Cardiac atrium fibroblast (primary cell): ENCODE data around the gene STK36. TPM values are rescaled to one million over a fixed set of nuclear protein-coding genes. Genes with fewer than 3 reads are reported as not detected.

ENCODE experiments used
- total RNA-seq: library from RNA; depleted of rRNA; stranded (reverse); fragments of >200 nt; gene quantifications from 2 replicates; pipeline ENCODE4 v1.2.3, GENCODE V29; 2015

STK36 gene
- 20.1 and 21.7 TPM in 2 replicates for total RNA-seq

GRCh38 chr2:218671654-218672566 lies at the start of gene STK36, which contains the start of gene RNF25:
Gene STK36, plus strand, starts transcription at chr2:218672086. Its CDS starts 744 bp downstream, at chr2:218672830.
Gene RNF25, minus strand, starts transcription at chr2:218672002. Its CDS starts 32 bp downstream, at chr2:218671970.

GRCh38 chr2:218659258-218659987 lies 12.5 kb upstream of the STK36 start, which contains the start of the genes BCS1L and ZNF142:
Gene BCS1L, plus strand, starts transcription at chr2:218659683. Its CDS starts 1,305 bp downstream, at chr2:218660988.
Gene ZNF142, minus strand, starts transcription at chr2:218659623. Its CDS starts 3,194 bp downstream, at chr2:218656429.

GRCh38 chr2:218710687-218711549 lies 39.0 kb downstream of the STK36 start, which contains the start of gene TTLL4:
Gene TTLL4, plus strand, starts transcription at chr2:218710835. Its CDS starts 26,842 bp downstream, at chr2:218737677.

Other genes with a start within 250 kb of the STK36 start
- 4.2 and 6.5 TPM in 2 replicates for gene USP37, start 103.7 kb upstream of the STK36 start, total RNA-seq
- gene CNOT9, start 103.2 kb upstream of the STK36 start, total RNA-seq: 38.5 and 49.6 TPM in 2 replicates
- 0.49 and 1.3 TPM in 2 replicates for gene PLCD4, start 64.2 kb upstream of the STK36 start, total RNA-seq
- 4.9 and 7.9 TPM in 2 replicates for gene ZNF142, start 12.5 kb upstream of the STK36 start, total RNA-seq
- 19.8 and 27.3 TPM in 2 replicates for gene BCS1L, start 12.4 kb upstream of the STK36 start, total RNA-seq
- 14.4 and 26.9 TPM in 2 replicates for gene RNF25, start 84 bp upstream of the STK36 start, total RNA-seq
- gene TTLL4, start 38.7 kb downstream of the STK36 start, total RNA-seq: 9.9 and 43.9 TPM in 2 replicates
- 2.7 and 2.9 TPM in 2 replicates for gene CYP27A1, start 110.1 kb downstream of the STK36 start, total RNA-seq
- gene PRKAG3, start 159.7 kb downstream of the STK36 start, total RNA-seq: not detected in 2 replicates
- gene WNT6, start 187.7 kb downstream of the STK36 start, total RNA-seq: not detected in 2 replicates
- not detected in 2 replicates for gene WNT10A, start 208.8 kb downstream of the STK36 start, total RNA-seq